ENCODE measurements around the gene ST6GALNAC5.

DNA sequence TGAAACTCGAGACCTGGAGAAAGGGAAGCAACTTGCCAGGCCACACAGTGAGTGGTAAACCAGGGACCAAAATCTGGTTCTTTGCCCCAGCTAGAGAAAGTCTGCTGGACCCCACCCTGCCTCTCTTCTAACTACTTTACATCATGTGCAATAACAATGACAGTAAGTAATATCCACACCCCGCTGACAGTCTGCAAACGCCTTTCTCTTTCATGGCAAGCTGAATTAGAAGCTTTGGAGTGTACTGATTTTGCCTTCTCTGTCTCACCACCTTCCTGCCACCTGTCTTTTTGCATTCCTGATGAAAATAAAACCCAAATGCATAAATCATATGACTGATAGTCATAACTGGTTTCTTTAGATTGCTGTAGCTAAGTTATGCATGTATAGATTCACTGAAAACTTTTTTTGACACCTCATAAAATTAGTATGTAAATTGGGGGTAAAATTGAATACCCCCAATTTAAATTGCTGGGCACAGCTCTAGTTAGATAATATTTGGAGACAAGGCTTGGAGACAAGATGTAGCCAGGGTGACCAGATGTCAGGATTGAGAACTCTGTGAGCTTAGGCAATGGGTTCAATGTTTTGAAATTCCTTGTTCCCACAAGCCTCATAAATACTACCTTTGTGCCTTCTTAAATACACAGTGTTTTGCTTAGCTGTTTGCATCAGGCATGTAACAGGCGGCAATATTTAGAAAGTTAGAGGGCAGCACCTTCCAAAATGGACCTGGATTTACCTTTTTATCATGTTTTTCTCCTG lies 73.5 kb downstream of the ST6GALNAC5 start:
- no peak for TF ChIP-seq EZH2 (IDR thresholded peaks at IDR 0.05; ENCODE audit: borderline replicate concordance, low read length)
- TF ChIP-seq CTCF (conservative IDR thresholded peaks at IDR 0.05 in 1 of 2, IDR thresholded peaks at IDR 0.05 in 1 of 2; ENCODE audit: extremely low read depth in 1 of 2, insufficient read depth in 1 of 2, low read depth in 1 of 2, low read length in 2 of 2) = no peak

Data from mammary epithelial cell (primary cell).